BE2C (cell line): ENCODE results near the gene HPS1.
"Not testable (repeated sequence)": the region's sequence is repeated elsewhere in the genome, so short reads cannot be mapped to it uniquely, and the experiment has no call there.

Experiments used
- DNase-seq: peaks from one replicate; pipeline ENCODE4 v3.0.0-alpha.2; 2020
- H3K27me3 ChIP-seq: fragments of 250-450 bp; sonication (Bioruptor Pico); 2 replicates; pipeline ENCODE4 v1.5.1; 2020; ENCODE audit warnings: mild to moderate bottlenecking
- H3K36me3 ChIP-seq: fragments of 250-450 bp; sonication (Bioruptor Pico); 2 replicates; pipeline ENCODE4 v1.5.1; 2020; ENCODE audit warnings: mild to moderate bottlenecking
- H3K4me1 ChIP-seq: fragments of 250-450 bp; sonication (Bioruptor Pico); 2 replicates; pipeline ENCODE4 v1.5.1; 2020
- H3K4me3 ChIP-seq: 2 replicates; pipeline ENCODE4 v1.5.1; 2011; ENCODE audit warnings: low read depth, low read length
- H3K9me3 ChIP-seq: fragments of 250-450 bp; sonication (Bioruptor Pico); 2 replicates; pipeline ENCODE4 v1.5.1; 2020
- CTCF ChIP-seq: IDR thresholded peaks from 2 replicates; pipeline ENCODE4 v1.5.1; 2012; ENCODE audit warnings: mild to moderate bottlenecking, low read depth, low read length

Gene HPS1

DNA sequence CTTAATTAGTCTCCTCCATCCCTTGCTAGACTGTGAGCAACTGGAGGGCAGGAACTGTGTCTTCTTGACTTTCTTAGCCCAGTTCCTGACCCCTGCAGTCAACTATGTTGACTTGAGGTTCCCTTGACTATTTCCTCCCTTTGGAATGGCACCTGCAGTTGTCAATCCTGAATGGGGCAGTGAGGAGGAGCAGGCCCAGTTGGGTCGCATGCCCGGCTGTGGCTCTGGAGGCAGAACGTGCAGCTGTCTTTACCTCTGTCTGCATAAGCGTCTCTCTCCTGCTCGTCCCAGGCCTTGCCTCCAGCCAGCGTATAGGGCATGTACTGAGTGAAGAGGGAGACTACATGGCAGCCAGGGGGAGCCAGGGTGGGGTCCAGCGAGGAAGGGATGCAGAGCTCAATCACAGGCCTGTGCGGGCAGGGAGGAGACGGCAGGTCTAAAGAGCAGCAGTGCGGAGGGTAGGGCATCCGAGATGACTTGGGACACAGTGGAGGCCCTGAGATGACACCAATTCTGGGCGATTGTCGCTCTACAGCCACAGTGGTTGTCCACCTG, 58.6 kb downstream of the HPS1 start:
- Histone ChIP-seq H3K36me3 (no peaks in the 10 kb centered on the region), H3K4me3 (no peak overlapping the region), H3K9me3 (no peaks in the 10 kb centered on the region), H3K27me3 (no peaks in the 10 kb centered on the region), H3K4me1 (no peaks in the 10 kb centered on the region)
- no peak for TF ChIP-seq CTCF
- DNase-seq = no peak

GRCh38 chr10:98384531-98385133, 62.1 kb downstream of the HPS1 start:
- DNase-seq = no peak

GRCh38 chr10:98383869-98384268, 62.9 kb downstream of the HPS1 start:
- no peaks in the 10 kb centered on the region for H3K27me3 ChIP-seq
- H3K4me3 ChIP-seq = no peak overlapping the region
- no peak for TF ChIP-seq CTCF
- no peaks in the 10 kb centered on the region for H3K4me1 ChIP-seq
- no peaks in the 10 kb centered on the region for H3K9me3 ChIP-seq
- DNase-seq = no peak
- no peaks in the 10 kb centered on the region for H3K36me3 ChIP-seq

More at GRCh38 chr10:98384531-98385133, 62.1 kb downstream of the HPS1 start:
- H3K27me3 ChIP-seq = no peaks in the 10 kb centered on the region
- H3K4me3 ChIP-seq = no peak overlapping the region
- H3K36me3 ChIP-seq = no peaks in the 10 kb centered on the region
- no peak for TF ChIP-seq CTCF
- H3K4me1 ChIP-seq = no peaks in the 10 kb centered on the region
- H3K9me3 ChIP-seq = no peaks in the 10 kb centered on the region

DNA sequence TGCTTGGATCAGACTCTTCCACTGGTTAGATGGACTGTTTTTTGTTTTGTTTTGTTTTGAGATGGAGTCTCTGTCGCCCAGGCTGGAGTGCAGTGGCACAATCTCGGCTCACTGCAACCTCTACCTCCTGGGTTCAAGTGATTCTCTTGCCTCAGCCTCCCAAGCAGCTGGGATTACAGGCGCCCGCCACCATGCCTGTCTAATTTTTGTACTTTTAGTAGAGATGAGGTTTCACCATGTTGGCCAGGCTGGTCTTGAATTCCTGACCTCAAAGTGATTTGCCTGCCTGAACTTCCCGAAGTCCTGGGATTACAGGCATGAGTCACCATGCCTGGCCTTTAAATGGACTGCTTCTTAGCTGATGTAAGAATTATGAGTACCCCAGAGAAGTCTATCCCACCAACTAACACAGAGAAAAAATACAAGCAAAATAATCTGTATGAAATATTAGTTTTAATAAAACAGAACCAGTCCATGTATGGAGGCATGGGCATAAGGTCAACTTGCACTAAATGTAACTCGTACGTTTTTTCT, 63.5 kb downstream of the HPS1 start:
- not testable (repeated sequence) for H3K36me3 ChIP-seq, H3K9me3 ChIP-seq, H3K4me3 ChIP-seq, H3K27me3 ChIP-seq, H3K4me1 ChIP-seq, DNase-seq

- DNase-seq = no peak
- no peak for TF ChIP-seq CTCF
- Histone ChIP-seq H3K27me3 (no peaks in the 10 kb centered on the region), H3K9me3 (no peaks in the 10 kb centered on the region), H3K36me3 (no peaks in the 10 kb centered on the region), H3K4me1 (no peaks in the 10 kb centered on the region), H3K4me3 (no peak overlapping the region)
These were observed 64.0 kb downstream of the HPS1 start for GRCh38 chr10:98382691-98383101.

- no peak for TF ChIP-seq CTCF
- H3K27me3 ChIP-seq = no peaks in the 10 kb centered on the region
- no peaks in the 10 kb centered on the region for H3K4me1 ChIP-seq
- no peaks in the 10 kb centered on the region for H3K9me3 ChIP-seq
- H3K36me3 ChIP-seq = no peaks in the 10 kb centered on the region
- DNase-seq = no peak
- no peak overlapping the region for H3K4me3 ChIP-seq
These were observed 66.0 kb downstream of the HPS1 start for GRCh38 chr10:98380493-98381339.
